Heart left ventricle (tissue), 13 donors: Measurements from ENCODE around the gene NTM.

Source experiments
- POLR2A ChIP-seq, 2 donors: fragments of 450-650 bp; IDR thresholded peaks; one replicate each; pipeline ENCODE4 v1.6.1; 2017; ENCODE audit warnings: antibody characterized with exemption in 2 of 2, mild to moderate bottlenecking in 2 of 2, moderate library complexity in 2 of 2
- TF ChIP-seq, protein P1 (sequence below), 12 donors: fragments of 200-600 bp; sonication (generic) in 4 of 12; IDR thresholded peaks; one replicate each; pipeline versions ENCODE4 v1.5.0 to v1.8.0; 2018 to 2022; ENCODE audit warnings: antibody characterized with exemption in 12 of 12, mild to moderate bottlenecking in 5 of 12
- donor health status: ischemic (EF 13 %, LVEDD 7.1; RV severe dilation, severe dysfunction).
- donor health status: DM: no; HTN: yes; CAD: no.
- donor health status: DM: no; HTN: no; CAD: no.
- donor health status: ischemic (EF 25% LVEDD 6.9; RV normal size, moderate dysfunction).
- donor health status: ischemic (EF 25% LVEDD 5.7; RV mildly dilated, moderate dysfunction).
- donor health status: ischemic (EF 35%, LVEDD 5.7; RV mildly dilated, moderate dysfunction).
- donor health status: nonischemic (EF 11% LVEDD 7.7; RV severe dilation, severe dysfunction).
- donor health status: DM: yes; HTN: yes; CAD: no.
- donor health status: PGD.
- donor health status: ischemic (EF 29% LVEDD 5.4; RV normal size, mild dysfunction).
- donor health status: nonischemic (EF 23%, LVEDD 6.1; RV moderate dilation, normal function).

DNA sequence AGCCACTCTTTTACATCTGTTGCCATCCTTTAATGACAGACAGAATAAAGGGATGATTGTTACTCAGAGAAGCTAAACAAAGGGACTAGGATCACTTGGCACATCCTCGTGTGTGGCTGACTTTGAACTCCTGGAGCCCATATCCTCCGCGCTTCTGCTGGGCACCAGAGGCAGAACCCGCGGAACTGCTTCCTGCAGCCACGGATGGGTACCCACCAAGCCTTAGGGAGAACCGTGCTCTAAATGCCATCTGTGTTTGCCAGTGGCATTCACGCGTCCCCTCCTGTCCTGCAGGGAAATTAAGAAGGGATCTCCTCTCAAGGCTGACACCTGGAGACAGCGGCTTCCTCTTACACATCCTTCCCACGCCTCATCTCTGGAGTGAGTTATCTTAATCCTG lies 294.4 kb downstream of the NTM start:
- TF ChIP-seq, protein P1, sequence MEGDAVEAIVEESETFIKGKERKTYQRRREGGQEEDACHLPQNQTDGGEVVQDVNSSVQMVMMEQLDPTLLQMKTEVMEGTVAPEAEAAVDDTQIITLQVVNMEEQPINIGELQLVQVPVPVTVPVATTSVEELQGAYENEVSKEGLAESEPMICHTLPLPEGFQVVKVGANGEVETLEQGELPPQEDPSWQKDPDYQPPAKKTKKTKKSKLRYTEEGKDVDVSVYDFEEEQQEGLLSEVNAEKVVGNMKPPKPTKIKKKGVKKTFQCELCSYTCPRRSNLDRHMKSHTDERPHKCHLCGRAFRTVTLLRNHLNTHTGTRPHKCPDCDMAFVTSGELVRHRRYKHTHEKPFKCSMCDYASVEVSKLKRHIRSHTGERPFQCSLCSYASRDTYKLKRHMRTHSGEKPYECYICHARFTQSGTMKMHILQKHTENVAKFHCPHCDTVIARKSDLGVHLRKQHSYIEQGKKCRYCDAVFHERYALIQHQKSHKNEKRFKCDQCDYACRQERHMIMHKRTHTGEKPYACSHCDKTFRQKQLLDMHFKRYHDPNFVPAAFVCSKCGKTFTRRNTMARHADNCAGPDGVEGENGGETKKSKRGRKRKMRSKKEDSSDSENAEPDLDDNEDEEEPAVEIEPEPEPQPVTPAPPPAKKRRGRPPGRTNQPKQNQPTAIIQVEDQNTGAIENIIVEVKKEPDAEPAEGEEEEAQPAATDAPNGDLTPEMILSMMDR (IDR thresholded peaks at IDR 0.05): no peak
- no peak for TF ChIP-seq POLR2A (IDR thresholded peaks at IDR 0.05)
